Suprapubic skin (tissue), 4 donors: ENCODE results near the gene WDR43. TPM values are rescaled to one million over a fixed set of nuclear protein-coding genes. Genes with fewer than 3 reads are reported as not detected.
A peak's percentile ranks its signal among the peaks of the same experiment; 100 is the strongest.

Experiments
- DNase-seq, 2 donors: peaks; one replicate each; pipeline ENCODE4 v3.0.0-alpha.2; 2019; ENCODE audit warnings: low spot score in 2 of 2
- H3K27ac ChIP-seq: fragments of 200-600 bp; sonication (generic); one replicate; pipeline ENCODE4 v1.5.1; 2019
- H3K27me3 ChIP-seq: fragments of 200-600 bp; sonication (generic); one replicate; pipeline ENCODE4 v1.5.1; 2019
- H3K36me3 ChIP-seq: fragments of 200-600 bp; sonication (generic); one replicate; pipeline ENCODE4 v1.5.1; 2019
- H3K4me1 ChIP-seq: fragments of 200-600 bp; sonication (generic); one replicate; pipeline ENCODE4 v1.5.1; 2019
- H3K4me3 ChIP-seq: fragments of 200-600 bp; sonication (generic); one replicate; pipeline ENCODE4 v1.5.1; 2019; ENCODE audit warnings: mild to moderate bottlenecking
- H3K9me3 ChIP-seq: fragments of 200-600 bp; sonication (generic); one replicate; pipeline ENCODE4 v1.5.1; 2019
- EP300 ChIP-seq: sonication (generic); formaldehyde crosslinking; IDR thresholded peaks from one replicate; pipeline ENCODE4 v1.6.1; 2017; ENCODE audit warnings: antibody characterized with exemption
- POLR2A ChIP-seq, 2 donors: fragments of 450-650 bp; IDR thresholded peaks; one replicate each; pipeline ENCODE4 v1.6.1; 2017; ENCODE audit warnings: antibody characterized with exemption in 2 of 2, mild to moderate bottlenecking in 2 of 2, moderate library complexity in 2 of 2
- POLR2AphosphoS5 ChIP-seq, 3 donors: sonication (generic); formaldehyde crosslinking; IDR thresholded peaks; one replicate each; pipeline ENCODE4 v1.6.1; 2017; ENCODE audit warnings: antibody characterized with exemption in 3 of 3
- WGBS: methylation state at CpG from one replicate; pipeline ENCODE4 v1.1.5; 2018; 5-methylcytosine and 5-hydroxymethylcytosine counted together
- total RNA-seq, 4 donors: library from RNA; depleted of rRNA; stranded (reverse); fragments of >200 nt; gene quantifications; one replicate each; pipeline ENCODE4 v1.1.0, GENCODE V29; 2016
- TF ChIP-seq, protein P1 (sequence below), 2 donors: fragments of 200-600 bp in 1 of 2; fragments of 450-650 bp in 1 of 2; sonication (generic) in 1 of 2; IDR thresholded peaks; one replicate each; pipeline ENCODE4 v1.5.1; 2016 to 2019; ENCODE audit warnings: antibody characterized with exemption in 2 of 2, mild to moderate bottlenecking in 1 of 2, moderate library complexity in 1 of 2

The WDR43 gene
- total RNA-seq, 4 donors from 2014 or later = 49.3 to 92.5 (median 62.2) TPM

DNA sequence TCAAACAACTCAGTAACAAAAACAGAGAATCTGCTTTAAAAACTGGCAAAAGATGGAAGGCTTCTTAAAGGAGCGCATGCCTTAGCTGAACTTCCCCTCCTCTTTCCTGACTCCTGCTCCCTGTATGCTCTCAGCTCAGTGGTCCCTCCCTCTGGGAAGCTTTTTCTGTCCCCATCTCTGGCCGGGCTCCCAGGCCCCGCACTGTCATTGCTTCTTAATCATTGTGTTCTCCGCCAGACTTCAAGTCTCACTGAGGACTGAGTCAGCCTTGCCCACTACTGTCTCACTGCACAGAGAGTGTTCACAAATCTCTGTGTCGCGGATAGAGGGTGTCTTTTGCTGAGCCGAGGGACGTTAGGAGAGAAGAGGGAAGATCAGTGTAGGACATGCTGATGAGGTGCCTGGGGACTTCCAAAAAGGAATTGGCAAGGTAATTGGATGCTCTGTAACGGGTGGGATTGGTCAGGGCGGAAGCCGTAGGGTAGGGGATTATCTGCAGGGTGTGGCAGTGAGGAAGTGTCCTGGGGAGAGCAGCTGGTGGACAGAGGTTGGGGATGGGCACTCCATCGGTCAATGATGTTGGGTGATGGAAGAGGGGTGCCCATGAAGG is 102.9 kb downstream of the WDR43 start:
- no peaks in the 10 kb centered on the region for H3K9me3 ChIP-seq

More for the DNA sequence above, 102.9 kb downstream of the WDR43 start:
- H3K4me1 ChIP-seq = peaks cover 36% of the 10 kb centered on the region
- WGBS = 63% methylated on average over 12 of the region's 12 CpGs
- no peak overlapping the region for H3K4me3 ChIP-seq
- DNase-seq = peak in 1 of 2 donors; percentile 76
- TF ChIP-seq, protein P1, sequence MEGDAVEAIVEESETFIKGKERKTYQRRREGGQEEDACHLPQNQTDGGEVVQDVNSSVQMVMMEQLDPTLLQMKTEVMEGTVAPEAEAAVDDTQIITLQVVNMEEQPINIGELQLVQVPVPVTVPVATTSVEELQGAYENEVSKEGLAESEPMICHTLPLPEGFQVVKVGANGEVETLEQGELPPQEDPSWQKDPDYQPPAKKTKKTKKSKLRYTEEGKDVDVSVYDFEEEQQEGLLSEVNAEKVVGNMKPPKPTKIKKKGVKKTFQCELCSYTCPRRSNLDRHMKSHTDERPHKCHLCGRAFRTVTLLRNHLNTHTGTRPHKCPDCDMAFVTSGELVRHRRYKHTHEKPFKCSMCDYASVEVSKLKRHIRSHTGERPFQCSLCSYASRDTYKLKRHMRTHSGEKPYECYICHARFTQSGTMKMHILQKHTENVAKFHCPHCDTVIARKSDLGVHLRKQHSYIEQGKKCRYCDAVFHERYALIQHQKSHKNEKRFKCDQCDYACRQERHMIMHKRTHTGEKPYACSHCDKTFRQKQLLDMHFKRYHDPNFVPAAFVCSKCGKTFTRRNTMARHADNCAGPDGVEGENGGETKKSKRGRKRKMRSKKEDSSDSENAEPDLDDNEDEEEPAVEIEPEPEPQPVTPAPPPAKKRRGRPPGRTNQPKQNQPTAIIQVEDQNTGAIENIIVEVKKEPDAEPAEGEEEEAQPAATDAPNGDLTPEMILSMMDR (IDR thresholded peaks at IDR 0.05) = no peak
- TF ChIP-seq EP300 = no peak
- no peak for TF ChIP-seq POLR2AphosphoS5 (IDR thresholded peaks at IDR 0.05)
- no peak for TF ChIP-seq POLR2A (IDR thresholded peaks at IDR 0.05)
- no peaks in the 10 kb centered on the region for H3K36me3 ChIP-seq
- no peaks in the 10 kb centered on the region for H3K27me3 ChIP-seq
- no peak overlapping the region for H3K27ac ChIP-seq

Other genes starting within 250 kb of the WDR43 start
- gene PPP1CB, start 142.8 kb upstream of the WDR43 start, total RNA-seq = 100 to 1,000 TPM; 105 to 151 (median 148) TPM
- 1 to 10 TPM in 2 of 4 donors, under 1 TPM in 2; 0.26 to 2.3 (median 1.0) TPM for gene SPDYA, start 83.8 kb upstream of the WDR43 start, total RNA-seq
- gene TRMT61B, start 24.4 kb upstream of the WDR43 start, total RNA-seq = 10 to 100 TPM in 3 of 4 donors, 1 to 10 TPM in 1; 9.4 to 14.5 (median 10.8) TPM
- 1 to 10 TPM in 2 of 4 donors, under 1 TPM in 2; 0.08 to 4.9 (median 1.4) TPM for gene TOGARAM2, start 86.6 kb downstream of the WDR43 start, total RNA-seq
- under 1 TPM; 0.04 to 0.34 (median 0.14) TPM for gene PCARE, start 179.9 kb downstream of the WDR43 start, total RNA-seq
- 100 to 1,000 TPM in 1 of 4 donors, 10 to 100 TPM in 3; 61.9 to 173 (median 67.4) TPM for gene CLIP4, start 220.7 kb downstream of the WDR43 start, total RNA-seq